ENCODE results near the gene LHX2.

Gene LHX2

DNA sequence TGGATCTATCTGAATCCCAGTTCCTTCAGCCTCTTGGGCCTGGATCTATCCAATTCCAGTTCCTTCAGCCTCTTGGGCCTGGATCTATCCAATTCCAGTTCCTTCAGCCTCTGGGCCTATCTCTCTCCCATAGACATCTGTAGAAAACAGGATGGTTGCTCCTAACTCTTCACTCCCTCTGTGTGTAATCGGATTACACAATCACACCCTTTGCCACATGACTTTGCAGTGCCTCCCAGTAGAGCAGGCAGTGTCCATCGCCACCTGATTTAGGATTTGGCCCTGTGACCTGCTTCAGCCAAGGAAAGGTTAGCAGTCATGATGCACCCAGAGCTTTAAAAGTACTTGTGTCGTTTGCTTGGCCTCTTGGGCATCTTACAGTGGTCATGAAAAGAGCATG lies 56.7 kb downstream of the LHX2 start:
- no peak for DNase-seq

DNA sequence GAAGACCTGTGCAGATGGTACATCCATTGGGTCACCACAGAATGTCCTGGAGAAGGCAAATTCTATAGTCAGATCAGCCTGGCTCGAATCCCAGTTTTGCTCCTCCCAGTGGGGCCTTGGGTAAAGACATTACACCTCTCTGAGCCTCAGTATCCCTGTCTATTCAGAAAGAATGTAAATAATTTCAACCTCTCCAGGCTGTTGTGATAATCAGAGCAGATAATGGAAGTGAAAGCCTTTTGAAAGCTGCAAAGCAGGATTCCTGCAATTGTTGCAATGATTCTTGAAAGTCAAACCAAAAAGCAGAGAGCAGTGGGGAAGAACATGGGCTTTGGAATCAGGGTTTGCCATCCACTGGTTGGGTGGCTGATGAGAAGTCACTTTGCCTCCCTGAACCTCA lies 63.2 kb downstream of the LHX2 start:
- DNase-seq: no peak

DNA sequence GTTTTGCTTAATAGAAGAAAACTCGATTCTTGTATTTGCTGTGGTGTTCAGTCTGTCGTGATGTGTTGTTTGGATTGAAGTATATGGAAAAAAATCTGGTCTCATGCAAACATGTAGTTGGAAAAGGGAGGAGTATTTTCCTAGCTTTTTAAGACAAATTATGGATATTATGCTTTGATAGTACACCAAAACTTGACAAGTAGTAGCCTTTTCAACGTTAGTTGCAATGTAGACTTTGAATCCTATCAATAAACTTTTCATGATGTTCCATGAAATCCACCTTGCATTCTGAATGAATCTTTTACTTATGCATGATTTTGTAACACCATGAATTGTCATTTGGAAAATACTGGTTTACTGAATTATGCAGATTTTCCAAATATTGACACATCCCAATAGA lies 64.2 kb downstream of the LHX2 start:
- DNase-seq: no peak

DNA sequence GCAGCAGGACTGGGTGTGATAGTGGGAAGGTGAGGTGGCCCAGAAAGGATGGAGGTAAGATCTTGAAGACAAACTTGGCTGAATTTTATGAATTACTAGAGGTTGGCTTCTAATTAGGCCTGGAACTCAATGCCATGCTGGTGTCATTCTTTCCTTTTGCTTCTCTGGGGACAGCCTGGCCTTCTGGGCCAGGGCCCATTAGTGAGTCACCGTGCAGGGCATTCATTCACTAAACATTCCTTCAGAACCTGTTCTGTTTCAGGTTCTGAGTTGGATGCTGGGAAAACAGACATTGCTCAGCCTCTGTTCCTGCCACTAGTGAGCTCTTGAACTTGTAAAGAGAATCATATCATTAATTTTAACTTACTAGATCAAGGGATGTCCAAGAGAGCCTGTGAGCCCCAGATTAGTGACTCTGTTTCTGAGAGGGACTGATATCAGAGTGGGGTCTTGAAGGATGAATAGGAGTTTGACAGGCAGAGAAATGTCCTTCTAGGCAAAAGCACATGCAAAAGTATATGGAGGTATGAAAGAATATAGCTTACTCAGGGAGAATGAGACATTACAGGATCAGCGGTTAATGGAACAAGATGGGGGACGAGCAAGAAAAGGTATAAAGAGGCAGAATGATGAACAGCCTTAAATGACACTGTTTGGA lies 66.5 kb downstream of the LHX2 start:
- no peak for DNase-seq

DNA sequence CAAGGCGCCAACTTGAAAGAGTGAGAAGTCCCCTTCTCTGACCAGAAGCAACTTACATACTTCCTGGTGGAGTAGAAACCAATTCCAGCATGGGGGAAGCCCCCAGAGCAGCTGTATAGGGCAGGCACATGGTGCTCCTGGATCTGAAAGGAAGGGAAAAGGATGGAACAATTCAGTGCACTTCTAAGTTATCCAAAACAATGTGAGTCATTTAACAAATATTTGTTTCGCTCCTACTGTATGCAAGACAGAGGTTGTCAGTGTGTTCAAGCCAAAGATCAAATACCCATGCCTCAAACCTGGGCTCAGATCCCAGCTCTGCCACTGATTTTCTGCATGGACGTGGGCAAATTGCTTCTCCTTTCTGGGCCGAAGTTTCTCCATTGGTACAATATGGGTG lies 67.1 kb downstream of the LHX2 start:
- DNase-seq: no peak

DNA sequence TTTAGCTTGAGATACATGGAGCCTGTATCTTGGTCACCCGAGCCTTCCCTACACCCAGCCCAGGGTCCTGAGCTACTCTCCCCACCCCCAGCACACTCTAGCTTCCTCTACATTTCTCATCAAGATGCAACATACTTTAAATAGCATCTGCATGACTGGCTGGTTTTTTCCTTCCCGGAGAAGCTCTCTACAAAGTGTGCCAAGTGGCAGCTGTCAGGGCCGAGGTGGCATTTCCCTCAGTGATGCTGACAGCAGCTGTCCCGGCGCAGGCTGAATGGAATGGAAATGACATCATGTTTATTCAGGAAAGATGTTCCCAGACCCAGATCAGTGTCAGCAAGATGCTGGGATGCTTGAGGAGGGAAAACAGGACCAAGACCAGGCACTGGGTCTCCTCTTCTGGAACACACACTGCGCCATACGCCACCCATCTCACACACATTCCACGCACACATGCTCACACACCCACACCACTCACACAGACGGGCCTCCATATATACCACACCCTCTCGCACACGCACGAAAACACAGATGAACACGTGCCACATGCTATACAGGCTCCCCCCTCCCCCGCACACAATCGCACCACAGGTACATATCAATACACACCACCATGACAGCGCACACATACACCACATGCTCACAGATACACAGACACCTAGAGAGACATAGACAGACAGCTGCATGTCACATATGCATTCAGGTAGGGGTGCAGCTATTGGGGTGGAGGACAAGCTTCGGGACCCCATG lies 67.8 kb downstream of the LHX2 start:
- DNase-seq: no peak

DNA sequence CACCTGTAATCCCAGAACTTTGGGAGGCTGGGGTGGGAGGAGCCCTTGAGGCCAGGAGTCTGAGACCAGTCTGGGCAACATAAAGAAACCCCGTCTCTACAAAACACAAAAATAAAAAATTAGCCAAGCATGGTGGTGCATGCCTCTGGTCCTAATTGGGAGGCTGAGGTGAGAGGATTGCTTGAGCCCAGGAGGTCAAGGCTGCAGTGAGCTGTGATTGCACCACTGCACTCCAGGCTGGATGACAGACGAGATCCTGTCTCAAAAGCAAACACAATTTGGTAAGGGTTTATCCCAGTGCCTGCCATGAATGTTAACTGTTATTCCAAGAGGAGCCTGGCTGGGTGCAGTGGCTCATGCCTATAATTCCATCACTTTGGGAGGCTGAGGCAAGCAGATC lies 71.1 kb downstream of the LHX2 start:
- DNase-seq: no peak
